Lung (tissue), 12 donors: Measurements from ENCODE around the gene TRAF3. TPM values are rescaled to one million over a fixed set of nuclear protein-coding genes. Genes with fewer than 3 reads are reported as not detected.

Experiments
- ATAC-seq: fragments of 200-7000 bp; cut with Tn5 transposase; one replicate; pipeline ENCODE4 v1.9.1; 2020; ENCODE audit warnings: moderate number of reproducible peaks; ENCODE audit not compliant: insufficient read depth, low FRiP score
- DNase-seq, 3 donors: peaks; one replicate each; pipeline ENCODE4 v3.0.0-alpha.2; 2013 to 2017
- H3K27ac ChIP-seq, 2 donors: one replicate each; pipeline ENCODE4 v1.5.1; 2013; ENCODE audit warnings: mild to moderate bottlenecking in 2 of 2, moderate library complexity in 2 of 2, control low read depth in 1 of 2, inconsistent platforms in 1 of 2, low read depth in 1 of 2, low read length in 1 of 2
- H3K27me3 ChIP-seq, 3 donors: one replicate each; pipeline ENCODE4 v1.5.1; 2013; ENCODE audit warnings: low read length in 2 of 3; ENCODE audit not compliant: control insufficient read depth in 3 of 3, insufficient read depth in 3 of 3
- H3K36me3 ChIP-seq, 4 donors: one replicate each; pipeline ENCODE4 v1.5.1; 2013; ENCODE audit warnings: low read length in 4 of 4, mild to moderate bottlenecking in 1 of 4, moderate library complexity in 1 of 4; ENCODE audit not compliant: control insufficient read depth in 4 of 4, insufficient read depth in 4 of 4
- H3K4me1 ChIP-seq, 5 donors: one replicate each; pipeline ENCODE4 v1.5.1; 2013; ENCODE audit warnings: low read length in 5 of 5, mild to moderate bottlenecking in 2 of 5, moderate library complexity in 1 of 5; ENCODE audit not compliant: control insufficient read depth in 5 of 5, insufficient read depth in 5 of 5
- H3K4me3 ChIP-seq: one replicate; pipeline ENCODE4 v1.5.1; 2013; ENCODE audit warnings: mild to moderate bottlenecking, control low read depth, moderate library complexity
- H3K9ac ChIP-seq, 2 donors: one replicate each; pipeline ENCODE4 v1.5.1; 2013; ENCODE audit warnings: low read length in 2 of 2, control low read depth in 1 of 2; ENCODE audit not compliant: insufficient read depth in 1 of 2
- H3K9me3 ChIP-seq, 4 donors: one replicate each; pipeline ENCODE4 v1.5.1; 2013; ENCODE audit warnings: low read length in 3 of 4, mild to moderate bottlenecking in 1 of 4, moderate library complexity in 1 of 4; ENCODE audit not compliant: control insufficient read depth in 4 of 4, insufficient read depth in 3 of 4
- WGBS, 2 donors: extraction: QIAGEN DNeasy Blood & Tissue Kit; methylation state at CpG; one replicate each; pipeline ENCODE4 v1.1.7; 2013; 5-methylcytosine and 5-hydroxymethylcytosine counted together
- polyA plus RNA-seq, 2 donors: library from polyadenylated mRNA; stranded (reverse); fragments of 200-250 nt; gene quantifications; one replicate each; pipeline ENCODE4 v1.2.1, GENCODE V29; 2013
- total RNA-seq, 2 donors: library from RNA; depleted of rRNA in 1 of 2; stranded (reverse); fragments of >200 nt in 1 of 2; gene quantifications; one replicate each; pipeline ENCODE4 v1.2.1, GENCODE V29; 2014 to 2021
- TF ChIP-seq, protein P1 (sequence below): IDR thresholded peaks from 2 replicates; pipeline ENCODE4 v1.5.1; 2012; ENCODE audit warnings: mild to moderate bottlenecking; ENCODE audit errors: control extremely low read depth, extremely low read depth
- donor health status: control.
- donor health status: control.
- donor health status: Bipolar disorder and iron deficiency.
- donor health status: healthy.
- donor health status: DM: yes; HTN: yes; CAD: no.

Gene TRAF3
- total and polyA plus RNA-seq, 4 donors: 5.7 to 25.5 (median 18.7) TPM

- TF ChIP-seq, protein P1, sequence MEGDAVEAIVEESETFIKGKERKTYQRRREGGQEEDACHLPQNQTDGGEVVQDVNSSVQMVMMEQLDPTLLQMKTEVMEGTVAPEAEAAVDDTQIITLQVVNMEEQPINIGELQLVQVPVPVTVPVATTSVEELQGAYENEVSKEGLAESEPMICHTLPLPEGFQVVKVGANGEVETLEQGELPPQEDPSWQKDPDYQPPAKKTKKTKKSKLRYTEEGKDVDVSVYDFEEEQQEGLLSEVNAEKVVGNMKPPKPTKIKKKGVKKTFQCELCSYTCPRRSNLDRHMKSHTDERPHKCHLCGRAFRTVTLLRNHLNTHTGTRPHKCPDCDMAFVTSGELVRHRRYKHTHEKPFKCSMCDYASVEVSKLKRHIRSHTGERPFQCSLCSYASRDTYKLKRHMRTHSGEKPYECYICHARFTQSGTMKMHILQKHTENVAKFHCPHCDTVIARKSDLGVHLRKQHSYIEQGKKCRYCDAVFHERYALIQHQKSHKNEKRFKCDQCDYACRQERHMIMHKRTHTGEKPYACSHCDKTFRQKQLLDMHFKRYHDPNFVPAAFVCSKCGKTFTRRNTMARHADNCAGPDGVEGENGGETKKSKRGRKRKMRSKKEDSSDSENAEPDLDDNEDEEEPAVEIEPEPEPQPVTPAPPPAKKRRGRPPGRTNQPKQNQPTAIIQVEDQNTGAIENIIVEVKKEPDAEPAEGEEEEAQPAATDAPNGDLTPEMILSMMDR: no peak
- no peaks in the 10 kb centered on the region for H3K27me3 ChIP-seq
- ATAC-seq (no peak), DNase-seq (peak in 1 of 3 donors; percentile 42)
- H3K4me3 ChIP-seq: no peak overlapping the region
- no peaks in the 10 kb centered on the region for H3K9me3 ChIP-seq
- WGBS, 2 donors: 67 to 76% methylated on average over 9 of the region's 9 CpGs
- no peak overlapping the region for H3K9ac ChIP-seq
- peaks cover 0 to 8% (median 0%) of the 10 kb centered on the region in 5 donors for H3K4me1 ChIP-seq
- H3K36me3 ChIP-seq: peaks cover 38 to 76% (median 49%) of the 10 kb centered on the region in 4 donors
- no peak overlapping the region for H3K27ac ChIP-seq
Observed at GRCh38 chr14:102948698-102949061, 171.4 kb downstream of the TRAF3 start.

DNA sequence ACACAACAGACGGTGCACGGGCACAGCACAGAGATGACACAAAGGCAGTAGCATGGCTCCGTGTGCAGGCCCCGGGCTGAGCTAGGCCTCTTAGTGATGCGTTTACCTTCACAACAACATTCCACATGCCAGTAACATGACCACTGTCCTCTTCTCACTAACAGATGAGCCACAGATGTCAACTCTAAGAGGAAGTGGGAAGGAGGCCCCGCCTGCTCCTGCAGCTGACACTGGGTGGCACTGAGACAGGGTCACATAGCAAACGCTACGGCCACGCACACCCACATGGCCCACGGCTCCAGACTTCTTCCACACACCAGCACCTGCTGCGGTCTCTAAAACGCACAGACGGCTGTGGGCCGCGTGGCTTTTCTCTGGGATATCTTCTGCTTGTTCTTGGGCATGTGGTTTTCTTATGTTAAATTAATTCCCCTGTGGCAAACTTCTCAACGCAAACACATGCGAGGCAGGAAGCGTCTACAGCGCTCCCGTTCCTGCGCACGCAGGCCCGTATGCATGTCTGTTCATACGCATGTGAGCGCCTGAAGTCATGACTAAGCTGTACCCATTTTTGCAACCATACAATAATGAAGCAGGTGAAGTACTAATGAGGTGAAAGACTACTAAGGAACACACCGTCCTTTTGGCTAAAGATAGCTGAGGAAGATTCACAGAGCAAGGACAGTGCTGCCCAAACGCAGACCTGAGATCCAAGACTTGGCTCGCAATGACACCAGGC, 172.0 kb downstream of the TRAF3 start:
- 54 to 75% methylated on average over 28 of the region's 28 CpGs for WGBS, 2 donors
- peak; percentile 16 for ATAC-seq
- H3K36me3 ChIP-seq: peaks cover 44 to 74% (median 46%) of the 10 kb centered on the region in 4 donors

DNA sequence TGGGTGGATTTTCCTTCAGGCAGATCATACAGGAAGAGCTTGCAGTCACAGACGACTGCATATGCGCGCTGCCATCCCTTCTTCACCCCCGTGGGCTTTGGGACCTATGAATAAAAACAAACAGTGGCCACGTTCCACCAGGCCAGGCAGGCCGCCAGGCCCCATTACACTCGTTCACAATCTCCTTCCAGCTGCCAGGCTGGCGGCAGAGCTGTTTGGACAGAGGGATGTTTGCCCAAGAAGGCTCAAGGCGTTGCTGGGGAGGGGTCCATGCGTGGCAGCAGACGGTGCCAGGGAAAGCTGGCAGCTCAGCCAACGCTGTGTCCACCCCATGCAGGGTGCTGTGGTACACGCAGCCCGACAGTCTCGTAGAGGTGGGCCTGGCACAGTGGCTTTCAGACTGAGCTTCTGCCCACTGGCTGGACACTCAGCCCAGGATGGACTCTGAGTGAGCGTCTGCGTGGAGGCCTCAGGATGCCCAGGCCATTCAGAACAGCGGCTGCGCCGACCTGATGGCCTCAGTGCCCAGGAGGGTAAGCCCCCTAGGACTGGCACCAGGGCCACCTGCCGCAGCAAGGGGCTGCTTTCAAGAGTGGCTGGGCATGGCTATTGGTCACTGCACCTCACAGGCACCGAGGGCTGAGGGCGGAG, 172.7 kb downstream of the TRAF3 start:
- no peak overlapping the region for H3K27ac ChIP-seq
- TF ChIP-seq, protein P1: no peak
- no peaks in the 10 kb centered on the region for H3K27me3 ChIP-seq
- 78 to 88% methylated on average over 23 of the region's 23 CpGs for WGBS, 2 donors
- H3K9ac ChIP-seq: no peak overlapping the region
- peaks cover 0 to 8% (median 0%) of the 10 kb centered on the region in 5 donors for H3K4me1 ChIP-seq
- no peak overlapping the region for H3K4me3 ChIP-seq
- ATAC-seq: no peak
- no peaks in the 10 kb centered on the region for H3K9me3 ChIP-seq
- H3K36me3 ChIP-seq: peaks cover 43 to 74% (median 47%) of the 10 kb centered on the region in 4 donors
- no peak for DNase-seq

More for the DNA sequence above, 172.0 kb downstream of the TRAF3 start:
- TF ChIP-seq, protein P1: no peak
- H3K27me3 ChIP-seq: no peaks in the 10 kb centered on the region
- H3K9me3 ChIP-seq: no peaks in the 10 kb centered on the region
- peaks cover 0 to 8% (median 0%) of the 10 kb centered on the region in 5 donors for H3K4me1 ChIP-seq
- no peak overlapping the region for H3K9ac ChIP-seq
- H3K27ac ChIP-seq: no peak overlapping the region
- no peak for DNase-seq
- H3K4me3 ChIP-seq: no peak overlapping the region
